ENCODE data around the gene NOTCH3. TPM values are rescaled to one million over a fixed set of nuclear protein-coding genes. Genes with fewer than 3 reads are reported as not detected.

Gene NOTCH3
- total RNA-seq, 2 donors from 2014 or later, result 0.05 to 0.18 TPM

- Mint-ChIP-seq H3K27me3 (peaks cover 33% of the 10 kb centered on the region), H3K4me1 (peaks cover 11% of the 10 kb centered on the region), H3K27ac (no peak overlapping the region), H3K4me3 (no peak overlapping the region), H3K36me3 (ENCODE audit: low read depth) (peaks cover 9% of the 10 kb centered on the region)
- no peak for DNase-seq
- H3K9me3 ChIP-seq (ENCODE audit: control insufficient read depth, low read length, poor library complexity, severe bottlenecking), result no peaks in the 10 kb centered on the region
- ATAC-seq, result no peak
These were observed 45.5 kb downstream of the NOTCH3 start for GRCh38 chr19:15155296-15155695.

- no peak overlapping the region for H3K27ac Mint-ChIP-seq
- peaks cover 8% of the 10 kb centered on the region for H3K36me3 Mint-ChIP-seq (ENCODE audit: low read depth)
- H3K4me3 Mint-ChIP-seq, result no peak overlapping the region
- H3K9me3 ChIP-seq (ENCODE audit: control insufficient read depth, low read length, poor library complexity, severe bottlenecking), result no peaks in the 10 kb centered on the region
- peaks cover 11% of the 10 kb centered on the region for H3K4me1 Mint-ChIP-seq
- DNase-seq, result no peak
- peaks cover 33% of the 10 kb centered on the region for H3K27me3 Mint-ChIP-seq
- no peak for ATAC-seq
These were observed 46.7 kb downstream of the NOTCH3 start for GRCh38 chr19:15154002-15154612.

GRCh38 chr19:15149737-15150136, 51.1 kb downstream of the NOTCH3 start:
- Mint-ChIP-seq H3K36me3 (ENCODE audit: low read depth) (peaks cover 8% of the 10 kb centered on the region), H3K27me3 (peaks cover 17% of the 10 kb centered on the region), H3K4me1 (peaks cover 16% of the 10 kb centered on the region), H3K4me3 (no peak overlapping the region), H3K27ac (no peak overlapping the region)
- ATAC-seq, result no peak
- no peak for DNase-seq
- H3K9me3 ChIP-seq (ENCODE audit: control insufficient read depth, low read length, poor library complexity, severe bottlenecking), result no peaks in the 10 kb centered on the region

DNA sequence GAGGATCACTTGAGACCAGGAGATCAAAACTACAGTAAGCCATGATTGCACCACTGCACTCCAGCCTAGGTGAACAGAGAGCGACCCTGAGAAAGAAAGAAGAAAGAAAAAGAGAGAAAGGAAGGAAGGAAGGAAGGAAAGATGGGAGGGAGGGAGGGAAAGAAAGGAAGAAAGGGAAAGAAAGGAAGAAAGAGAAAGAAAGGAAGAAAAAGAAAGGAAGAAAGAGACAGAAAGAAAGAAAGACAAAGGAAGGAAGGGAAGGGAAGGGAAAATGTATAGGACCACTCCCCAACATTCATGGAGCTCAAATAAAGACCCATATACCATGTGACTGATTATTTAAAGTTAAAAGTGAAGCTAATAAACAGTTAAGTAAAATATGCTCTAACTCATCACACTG, 53.7 kb downstream of the NOTCH3 start:
- no peak overlapping the region for H3K27ac Mint-ChIP-seq
- no peak overlapping the region for H3K4me3 Mint-ChIP-seq
- no peaks in the 10 kb centered on the region for H3K9me3 ChIP-seq (ENCODE audit: control insufficient read depth, low read length, poor library complexity, severe bottlenecking)

DNA sequence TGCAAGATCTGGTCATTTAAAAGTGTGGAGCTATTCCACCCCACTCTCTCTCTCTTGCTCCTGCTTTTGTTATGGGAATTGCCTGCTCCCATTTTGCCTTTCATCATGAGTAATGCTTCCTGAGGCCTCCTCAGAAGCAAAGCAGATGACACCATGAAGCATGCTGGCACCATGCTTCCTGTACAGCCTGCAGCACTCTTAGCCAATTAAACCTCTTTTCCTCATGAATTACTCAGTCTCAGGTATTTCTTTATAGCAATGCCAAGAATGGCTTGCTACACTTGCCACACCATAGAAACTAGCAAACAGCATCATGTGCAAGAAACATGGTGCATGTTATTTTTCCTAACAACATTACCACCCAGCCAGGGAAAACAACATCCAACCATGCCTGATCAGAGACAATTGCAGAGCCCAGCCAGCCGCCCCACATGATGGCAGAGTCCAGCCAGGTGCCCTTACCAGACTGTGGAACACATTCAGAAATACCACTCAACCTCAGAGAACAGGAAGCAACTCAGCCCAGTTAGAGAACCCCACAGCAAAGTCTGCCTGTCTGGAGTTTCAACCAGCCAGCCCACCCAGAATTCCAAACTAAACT, 56.6 kb downstream of the NOTCH3 start:
- Mint-ChIP-seq H3K27me3 (peaks cover 6% of the 10 kb centered on the region), H3K36me3 (ENCODE audit: low read depth) (no peaks in the 10 kb centered on the region), H3K27ac (no peak overlapping the region), H3K4me3 (no peak overlapping the region), H3K4me1 (peaks cover 6% of the 10 kb centered on the region)
- H3K9me3 ChIP-seq (ENCODE audit: control insufficient read depth, low read length, poor library complexity, severe bottlenecking), result no peaks in the 10 kb centered on the region
- DNase-seq, result no peak
- no peak for ATAC-seq

More for the DNA sequence above, 53.7 kb downstream of the NOTCH3 start:
- no peaks in the 10 kb centered on the region for H3K27me3 Mint-ChIP-seq
- no peak for ATAC-seq
- H3K4me1 Mint-ChIP-seq, result peaks cover 11% of the 10 kb centered on the region
- no peak for DNase-seq
- peaks cover 2% of the 10 kb centered on the region for H3K36me3 Mint-ChIP-seq (ENCODE audit: low read depth)

DNA sequence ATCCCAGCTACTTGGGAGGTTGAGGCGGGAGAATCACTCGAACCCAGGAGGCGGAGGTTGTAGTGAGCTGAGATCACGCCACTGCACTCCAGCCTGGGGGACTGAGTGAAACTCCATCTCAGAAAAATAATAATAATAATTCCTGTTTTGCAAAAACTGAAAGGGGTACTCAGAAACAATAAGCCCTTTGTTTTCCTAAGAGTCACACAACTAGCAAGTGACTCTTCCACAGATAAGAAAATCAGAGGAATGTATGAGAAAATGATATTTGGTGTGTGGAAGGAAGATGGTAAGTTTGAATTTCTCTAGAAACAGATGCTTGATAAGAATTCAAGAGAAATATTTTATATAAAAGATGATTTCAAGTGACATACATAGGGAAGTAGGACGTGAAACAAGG, 58.5 kb downstream of the NOTCH3 start:
- Mint-ChIP-seq H3K27me3 (peaks cover 6% of the 10 kb centered on the region), H3K4me1 (peaks cover 3% of the 10 kb centered on the region), H3K36me3 (ENCODE audit: low read depth) (no peaks in the 10 kb centered on the region), H3K4me3 (no peak overlapping the region), H3K27ac (no peak overlapping the region)
- no peaks in the 10 kb centered on the region for H3K9me3 ChIP-seq (ENCODE audit: control insufficient read depth, low read length, poor library complexity, severe bottlenecking)
- no peak for DNase-seq
- ATAC-seq, result no peak

DNA sequence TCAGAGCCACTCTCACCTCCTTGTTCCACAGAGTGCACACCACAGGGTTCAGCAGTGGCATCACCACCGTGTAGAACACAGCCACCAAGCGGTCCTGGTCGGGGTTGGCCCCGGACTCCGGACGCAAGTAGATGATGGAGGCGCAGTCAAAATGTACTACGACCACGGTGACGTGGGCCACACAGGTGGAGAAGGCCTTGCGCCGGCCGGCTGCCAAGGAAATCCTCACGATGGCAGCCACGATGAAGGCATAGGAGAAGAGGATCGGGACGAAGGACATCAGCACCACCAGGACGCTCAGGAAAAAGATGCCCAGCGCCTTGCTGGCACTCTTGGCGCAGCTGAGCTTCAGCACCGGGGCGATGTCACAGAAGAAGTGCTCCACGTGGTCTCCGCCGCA, 59.7 kb downstream of the NOTCH3 start:
- ATAC-seq, result no peak
- Mint-ChIP-seq H3K4me1 (no peaks in the 10 kb centered on the region), H3K27me3 (peaks cover 10% of the 10 kb centered on the region), H3K27ac (no peak overlapping the region), H3K36me3 (ENCODE audit: low read depth) (no peaks in the 10 kb centered on the region), H3K4me3 (no peak overlapping the region)
- DNase-seq, result no peak
- no peaks in the 10 kb centered on the region for H3K9me3 ChIP-seq (ENCODE audit: control insufficient read depth, low read length, poor library complexity, severe bottlenecking)

GRCh38 chr19:15138427-15138826, 62.4 kb downstream of the NOTCH3 start:
- peaks cover 10% of the 10 kb centered on the region for H3K27me3 Mint-ChIP-seq
- no peaks in the 10 kb centered on the region for H3K4me1 Mint-ChIP-seq
- no peaks in the 10 kb centered on the region for H3K9me3 ChIP-seq (ENCODE audit: control insufficient read depth, low read length, poor library complexity, severe bottlenecking)
- H3K36me3 Mint-ChIP-seq (ENCODE audit: low read depth), result no peaks in the 10 kb centered on the region
- H3K4me3 Mint-ChIP-seq, result no peak overlapping the region
- DNase-seq (no peak), ATAC-seq (no peak)
- no peak overlapping the region for H3K27ac Mint-ChIP-seq

- Mint-ChIP-seq H3K4me3 (no peak overlapping the region), H3K27me3 (peaks cover 10% of the 10 kb centered on the region), H3K4me1 (no peaks in the 10 kb centered on the region), H3K27ac (no peak overlapping the region), H3K36me3 (ENCODE audit: low read depth) (no peaks in the 10 kb centered on the region)
- DNase-seq (no peak), ATAC-seq (no peak)
- no peaks in the 10 kb centered on the region for H3K9me3 ChIP-seq (ENCODE audit: control insufficient read depth, low read length, poor library complexity, severe bottlenecking)
These were observed 63.0 kb downstream of the NOTCH3 start for GRCh38 chr19:15137777-15138176.

DNA sequence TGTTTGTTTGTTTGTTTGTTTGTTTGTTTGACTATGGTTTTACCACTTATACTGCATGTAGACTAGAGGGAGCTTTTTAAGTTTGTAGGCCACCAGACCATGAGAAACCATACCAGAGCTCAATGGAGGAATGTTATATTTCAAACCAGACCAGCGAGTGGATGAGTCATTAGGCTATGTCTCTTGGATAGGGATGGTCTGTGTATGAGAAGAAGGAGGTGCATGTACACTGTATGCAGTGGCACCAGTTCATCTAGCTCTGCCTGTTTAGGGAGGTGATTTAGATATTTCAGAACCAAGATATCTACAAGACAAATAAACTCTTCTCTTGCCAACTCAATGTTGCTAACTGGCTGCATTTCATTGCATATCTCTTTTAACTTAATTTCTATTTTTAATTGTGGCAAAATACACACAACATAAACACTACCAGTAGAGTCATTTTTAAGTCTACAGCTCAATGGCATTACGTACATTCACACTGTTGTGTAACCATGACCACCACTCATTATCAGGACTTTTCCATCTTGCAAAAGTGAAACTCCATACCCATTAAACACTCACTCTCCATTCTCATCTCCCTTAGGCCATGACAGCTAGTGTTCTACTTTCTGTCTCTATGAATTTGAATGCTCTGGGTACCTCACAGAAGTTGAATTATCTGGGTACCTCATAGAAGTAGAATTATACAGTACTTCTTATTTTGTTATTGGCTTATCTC, 64.4 kb downstream of the NOTCH3 start:
- H3K36me3 Mint-ChIP-seq (ENCODE audit: low read depth), result no peaks in the 10 kb centered on the region
- H3K27ac Mint-ChIP-seq, result no peak overlapping the region
- peaks cover 2% of the 10 kb centered on the region for H3K4me1 Mint-ChIP-seq
- H3K9me3 ChIP-seq (ENCODE audit: control insufficient read depth, low read length, poor library complexity, severe bottlenecking), result no peaks in the 10 kb centered on the region
- no peak overlapping the region for H3K4me3 Mint-ChIP-seq
- H3K27me3 Mint-ChIP-seq, result peaks cover 7% of the 10 kb centered on the region
- DNase-seq (no peak), ATAC-seq (no peak)

DNA sequence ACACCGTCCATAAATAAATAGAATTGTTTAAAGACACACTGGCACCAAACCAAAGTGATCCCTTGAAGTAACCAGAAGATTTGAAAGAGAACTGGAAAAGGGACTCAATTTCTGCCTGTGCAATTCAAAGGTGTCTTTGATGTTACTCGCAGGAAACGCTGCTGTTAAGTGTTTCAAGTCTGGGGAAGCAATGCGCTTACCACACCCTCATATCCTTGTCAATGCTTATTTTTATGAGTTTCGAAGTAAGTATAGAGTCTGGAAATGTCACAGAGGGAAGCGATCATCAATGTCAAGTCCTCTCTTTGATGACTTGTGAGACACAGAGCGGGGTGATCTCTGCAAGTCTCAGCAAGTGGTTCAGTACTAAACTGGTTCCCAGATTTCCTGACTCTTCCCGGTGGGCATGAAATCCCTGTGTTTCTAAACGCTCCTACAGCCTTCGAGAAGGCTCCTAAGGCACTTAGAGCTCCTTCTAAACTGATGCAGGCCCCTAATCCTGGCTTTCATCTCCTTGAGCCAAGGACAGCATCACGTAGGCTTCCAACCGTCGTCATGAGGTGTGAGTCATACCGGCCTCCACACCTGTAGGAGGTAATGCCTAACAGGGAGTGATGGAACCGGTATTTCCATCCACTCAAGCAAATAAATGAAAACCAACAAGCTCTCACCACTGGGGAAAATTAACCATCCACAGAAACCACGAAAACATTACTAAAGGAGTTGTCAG, 70.8 kb downstream of the NOTCH3 start:
- peak overlapping the region; percentile 52 for H3K4me3 Mint-ChIP-seq
- no peak for ATAC-seq
- H3K27me3 Mint-ChIP-seq, result no peaks in the 10 kb centered on the region
- H3K27ac Mint-ChIP-seq, result no peak overlapping the region
- DNase-seq, result no peak
- no peaks in the 10 kb centered on the region for H3K9me3 ChIP-seq (ENCODE audit: control insufficient read depth, low read length, poor library complexity, severe bottlenecking)
- peaks cover 31% of the 10 kb centered on the region for H3K4me1 Mint-ChIP-seq
- H3K36me3 Mint-ChIP-seq (ENCODE audit: low read depth), result no peaks in the 10 kb centered on the region

DNA sequence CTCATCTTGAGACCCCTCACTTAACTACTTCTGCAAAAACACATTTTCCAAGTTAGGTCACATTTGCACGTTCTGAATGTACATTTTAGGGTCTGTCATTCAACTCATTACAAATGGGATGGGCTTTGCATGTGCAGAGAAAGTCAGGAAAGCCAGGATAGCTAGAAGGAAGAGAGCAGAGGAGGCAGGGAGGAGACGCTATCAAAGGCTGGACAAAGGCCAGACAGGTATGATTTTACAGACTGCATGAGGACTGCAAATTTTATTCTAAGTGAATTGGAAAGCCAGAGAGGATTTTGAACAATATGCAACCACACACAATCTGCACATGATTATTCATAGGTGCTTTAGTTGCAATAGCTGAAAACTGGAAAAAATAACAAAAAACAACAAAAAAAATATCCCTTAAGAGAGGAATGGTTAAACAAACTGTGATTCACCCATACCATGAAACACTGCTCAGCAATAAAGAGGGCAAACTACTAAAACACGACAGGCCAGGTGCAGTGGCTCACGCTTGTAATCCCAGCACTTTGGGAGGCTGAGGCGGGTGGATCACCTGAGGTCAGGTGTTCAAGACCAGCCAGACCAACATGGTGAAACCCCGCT, 72.5 kb downstream of the NOTCH3 start:
- DNase-seq (no peak), ATAC-seq (no peak)
- Mint-ChIP-seq H3K27ac (no peak overlapping the region), H3K4me1 (peaks cover 40% of the 10 kb centered on the region), H3K4me3 (no peak overlapping the region), H3K27me3 (no peaks in the 10 kb centered on the region), H3K36me3 (ENCODE audit: low read depth) (no peaks in the 10 kb centered on the region)
- no peaks in the 10 kb centered on the region for H3K9me3 ChIP-seq (ENCODE audit: control insufficient read depth, low read length, poor library complexity, severe bottlenecking)

Data from T-helper 17 cell (primary cell).